Fibroblast of lung (primary cell): ENCODE data around the gene CDK5RAP1. TPM values are rescaled to one million over a fixed set of nuclear protein-coding genes. Genes with fewer than 3 reads are reported as not detected.

Source experiments
- DNase-seq, 2 donors: peaks; one replicate each; pipeline versions ENCODE4 v3.0.0 to v3.0.0-alpha.2; 2010; ENCODE audit warnings: low read depth in 2 of 2
- H2AFZ ChIP-seq: 2 replicates; pipeline ENCODE4 v1.5.1; 2012; ENCODE audit warnings: low read length, control low read depth, inconsistent platforms
- H3K27ac ChIP-seq: 2 replicates; pipeline ENCODE4 v1.5.1; 2011; ENCODE audit warnings: low read length, control low read depth; ENCODE audit not compliant: insufficient read depth
- H3K27me3 ChIP-seq: 2 replicates; pipeline ENCODE4 v1.5.1; 2011; ENCODE audit warnings: mild to moderate bottlenecking, low read length; ENCODE audit not compliant: control insufficient read depth, insufficient read depth
- H3K36me3 ChIP-seq: 2 replicates; pipeline ENCODE4 v1.5.1; 2011; ENCODE audit warnings: low read length; ENCODE audit not compliant: control insufficient read depth, insufficient read depth
- H3K4me1 ChIP-seq: 2 replicates; pipeline ENCODE4 v1.5.1; 2011; ENCODE audit warnings: low read length; ENCODE audit not compliant: control insufficient read depth, insufficient read depth; ENCODE audit errors: extremely low read depth
- H3K4me2 ChIP-seq: 2 replicates; pipeline ENCODE4 v1.5.1; 2011; ENCODE audit warnings: low read length, control low read depth; ENCODE audit not compliant: insufficient read depth; ENCODE audit errors: extremely low read depth
- H3K4me3 ChIP-seq, 4 experiments: fragments of 200-600 bp in 1 of 4; sonication (generic) in 1 of 4; replicated peaks in 1 of 4; 2 replicates each; pipeline ENCODE4 v1.5.1; 2011 to 2016; ENCODE audit warnings: low read length in 4 of 4, low read depth in 3 of 4, mild to moderate bottlenecking in 3 of 4, control low read depth in 2 of 4, inconsistent platforms in 1 of 4, mixed read lengths in 1 of 4; ENCODE audit not compliant: insufficient read depth in 1 of 4; ENCODE audit errors: control extremely low read depth in 1 of 4
- H3K79me2 ChIP-seq: 2 replicates; pipeline ENCODE4 v1.5.1; 2012; ENCODE audit warnings: mild to moderate bottlenecking, low read length, inconsistent platforms; ENCODE audit not compliant: control insufficient read depth, insufficient read depth
- H3K9ac ChIP-seq: 2 replicates; pipeline ENCODE4 v1.5.1; 2011; ENCODE audit warnings: mild to moderate bottlenecking, low read length, control low read depth; ENCODE audit not compliant: insufficient read depth
- H3K9me3 ChIP-seq: 2 replicates; pipeline ENCODE4 v1.5.1; 2012; ENCODE audit warnings: low read depth, low read length; ENCODE audit not compliant: control insufficient read depth, insufficient read depth
- H4K20me1 ChIP-seq: 2 replicates; pipeline ENCODE4 v1.5.1; 2011; ENCODE audit warnings: low read length; ENCODE audit not compliant: control insufficient read depth, insufficient read depth; ENCODE audit errors: extremely low read depth
- CTCF ChIP-seq, 2 donors: IDR thresholded peaks in 1 of 2; conservative IDR thresholded peaks in 1 of 2; 1 replicate in 1 of 2; 2 replicates in 1 of 2; pipeline ENCODE4 v1.5.1; 2011 to 2012; ENCODE audit warnings: low read length in 2 of 2, control low read depth in 1 of 2, inconsistent platforms in 1 of 2, low read depth in 1 of 2, mild to moderate bottlenecking in 1 of 2
- EZH2 ChIP-seq: IDR thresholded peaks from 2 replicates; pipeline ENCODE4 v1.5.1; 2012; ENCODE audit warnings: low read length, control low read depth, mild to moderate bottlenecking; ENCODE audit errors: missing control alignments
- polyA plus RNA-seq, 2 donors: library from polyadenylated mRNA; depleted of rRNA in 1 of 2; stranded (reverse) in 1 of 2; unstranded in 1 of 2; fragments of >200 nt; gene quantifications; 2 replicates each; pipeline ENCODE4 v1.2.1, GENCODE V29; 2011 to 2012; ENCODE audit warnings: missing spikeins in 1 of 2
- total RNA-seq: library from RNA; depleted of rRNA; stranded (reverse); fragments of >200 nt; gene quantifications from 2 replicates; pipeline ENCODE4 v1.2.1, GENCODE V29; 2014

Gene CDK5RAP1
- total and polyA plus RNA-seq, 2 donors (not counting 1 experiment from before 2014, with no cell fraction given), result 22.4 to 23.8 TPM

DNA sequence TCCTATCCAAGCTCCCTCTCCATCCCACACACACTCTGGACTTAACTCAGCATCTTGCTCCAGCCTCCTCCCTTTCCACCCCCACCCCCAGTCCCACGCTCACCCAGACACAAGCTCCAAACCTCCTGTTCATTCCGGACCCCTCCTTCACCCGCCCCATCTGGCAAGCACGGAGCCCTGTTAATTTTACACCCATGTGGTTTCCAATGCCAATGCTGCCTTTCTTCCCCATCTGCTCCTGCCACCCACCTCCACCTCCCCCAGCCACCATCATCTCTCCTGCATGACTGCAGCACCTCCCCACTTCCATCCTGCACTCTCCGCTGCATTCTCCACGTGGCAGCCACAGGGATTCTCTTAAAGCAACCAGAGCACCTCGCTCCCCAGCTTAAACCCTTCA lies 9.9 kb upstream of the CDK5RAP1 start:
- no peaks in the 10 kb centered on the region for H3K79me2 ChIP-seq
- H4K20me1 ChIP-seq, result no peaks in the 10 kb centered on the region
- no peak overlapping the region for H3K4me2 ChIP-seq
- no peak overlapping the region for H3K9ac ChIP-seq
- H3K9me3 ChIP-seq, result no peaks in the 10 kb centered on the region
- H2AFZ ChIP-seq, result no peak overlapping the region
- H3K36me3 ChIP-seq, result peaks cover 18% of the 10 kb centered on the region
- no peak overlapping the region for H3K4me3 ChIP-seq
- H3K27me3 ChIP-seq, result no peaks in the 10 kb centered on the region
- peaks cover 3% of the 10 kb centered on the region for H3K4me1 ChIP-seq
- DNase-seq, result no peak
- TF ChIP-seq EZH2 (no peak), CTCF (conservative IDR thresholded peaks at IDR 0.05 in 1 of 2, IDR thresholded peaks at IDR 0.05 in 1 of 2; ENCODE audit: low read depth in 1 of 2, low read length in 2 of 2) (no peak)
- H3K27ac ChIP-seq, result no peak overlapping the region

GRCh38 chr20:33410081-33410742 lies 8.9 kb upstream of the CDK5RAP1 start:
- Histone ChIP-seq H3K4me3 (no peak overlapping the region), H3K79me2 (no peaks in the 10 kb centered on the region), H3K27ac (no peak overlapping the region), H3K4me1 (no peaks in the 10 kb centered on the region), H3K27me3 (no peaks in the 10 kb centered on the region), H3K9me3 (no peaks in the 10 kb centered on the region), H3K9ac (no peak overlapping the region), H3K36me3 (peaks cover 18% of the 10 kb centered on the region), H4K20me1 (no peaks in the 10 kb centered on the region), H2AFZ (no peak overlapping the region), H3K4me2 (no peak overlapping the region)
- DNase-seq, result no peak
- TF ChIP-seq EZH2, result no peak
- TF ChIP-seq CTCF (conservative IDR thresholded peaks at IDR 0.05 in 1 of 2, IDR thresholded peaks at IDR 0.05 in 1 of 2; ENCODE audit: low read depth in 1 of 2, low read length in 2 of 2), result no peak

DNA sequence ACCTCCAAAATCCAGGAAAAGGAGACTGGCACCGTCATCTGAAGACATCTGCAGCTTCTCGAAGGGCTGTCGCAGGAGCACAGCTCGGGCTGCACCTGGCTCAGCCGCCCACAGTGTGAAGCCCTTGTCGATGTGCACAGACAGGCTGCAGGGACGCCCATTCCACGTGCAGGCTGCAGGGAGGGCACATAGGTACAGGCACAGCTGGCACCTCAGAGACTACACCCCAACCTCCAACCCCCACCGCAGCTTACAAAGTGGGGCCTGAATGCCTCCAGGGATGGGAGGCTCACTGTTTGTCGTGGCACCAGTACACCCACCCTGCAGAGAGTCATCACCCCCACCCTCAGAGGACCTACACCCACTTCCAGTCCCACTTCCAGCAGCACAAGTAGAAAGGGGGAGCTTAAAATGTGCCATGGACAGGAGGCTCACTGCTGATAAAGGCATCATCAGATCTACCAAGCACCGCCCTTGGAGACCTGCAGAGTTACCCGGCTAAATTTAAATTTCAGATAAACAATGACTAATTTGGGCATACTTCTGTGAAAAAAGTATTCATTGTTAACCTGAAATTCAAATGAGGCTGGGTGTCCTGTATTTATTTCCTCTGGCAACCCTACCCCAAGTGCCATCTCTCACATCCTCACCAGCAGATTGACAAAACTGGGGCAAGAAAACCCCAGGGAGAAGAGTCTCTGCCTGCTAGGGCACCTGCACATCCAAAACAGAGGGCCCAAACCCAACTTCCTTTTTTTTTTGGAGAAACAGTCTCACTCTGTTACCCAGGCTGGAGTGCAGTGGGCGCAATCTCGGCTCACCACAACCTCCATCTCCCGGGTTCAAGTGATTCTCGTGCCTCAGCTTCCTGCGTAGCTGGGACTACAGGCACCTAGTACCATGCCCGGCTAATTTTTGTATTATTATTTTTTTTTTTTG lies 7.7 kb upstream of the CDK5RAP1 start:
- no peaks in the 10 kb centered on the region for H3K4me1 ChIP-seq
- peaks cover 15% of the 10 kb centered on the region for H3K36me3 ChIP-seq
- H3K4me3 ChIP-seq, result no peak overlapping the region
- no peaks in the 10 kb centered on the region for H3K9me3 ChIP-seq
- H2AFZ ChIP-seq, result no peak overlapping the region
- no peak for TF ChIP-seq CTCF (conservative IDR thresholded peaks at IDR 0.05 in 1 of 2, IDR thresholded peaks at IDR 0.05 in 1 of 2; ENCODE audit: low read depth in 1 of 2, low read length in 2 of 2)
- TF ChIP-seq EZH2, result no peak
- no peaks in the 10 kb centered on the region for H3K27me3 ChIP-seq
- H3K9ac ChIP-seq, result no peak overlapping the region
- H4K20me1 ChIP-seq, result no peaks in the 10 kb centered on the region
- no peak overlapping the region for H3K4me2 ChIP-seq
- H3K79me2 ChIP-seq, result no peaks in the 10 kb centered on the region
- H3K27ac ChIP-seq, result no peak overlapping the region
- no peak for DNase-seq
